IMR-90 (cell line): ENCODE measurements around the gene C6orf15. TPM values are rescaled to one million over a fixed set of nuclear protein-coding genes. Genes with fewer than 3 reads are reported as not detected.

Experiments
- ATAC-seq: fragments of 200-7000 bp; cut with Tn5 transposase; 2 replicates; pipeline ENCODE4 v1.9.1; 2020; ENCODE audit warnings: low read depth, mild to moderate bottlenecking, moderate library complexity
- BruUV-seq: library from RNA; stranded (reverse); fragments of 400-500 nt; replicated peaks from 2 replicates; lab custom pipeline; 2021; lab: Mats Ljungman, UMichigan
- CTCF ChIA-PET: fragments of 300-600 bp; formaldehyde crosslinking; extraction: SDS; loops from one replicate; lab custom pipeline; 2021; ENCODE audit warnings: antibody characterized with exemption; lab: Yijun Ruan, JAX
- POLR2A ChIA-PET: fragments of 300-600 bp; sonication (Branson Sonifier 250); formaldehyde crosslinking; loops from one replicate; lab custom pipeline; 2022; ENCODE audit warnings: antibody characterized with exemption; ENCODE audit not compliant: unreplicated experiment; lab: Charles Lee
- DNase-seq: peaks from one replicate; pipeline ENCODE4 v3.0.0; 2013
- H2AFZ ChIP-seq: replicated peaks from 2 replicates; pipeline ENCODE3; 2013; ENCODE audit warnings: low read length, mild to moderate bottlenecking; ENCODE audit not compliant: poor library complexity
- H2AK5ac ChIP-seq: 2 replicates; pipeline ENCODE4 v1.6.1; 2013; ENCODE audit warnings: low read depth, low read length, inconsistent platforms
- H2AK9ac ChIP-seq: replicated peaks from 2 replicates; pipeline ENCODE3; 2013; ENCODE audit warnings: mild to moderate bottlenecking, low read depth, low read length, moderate library complexity; ENCODE audit not compliant: poor library complexity
- H2BK120ac ChIP-seq: 2 replicates; pipeline ENCODE4 v1.6.1; 2013; ENCODE audit warnings: low read depth, low read length, inconsistent platforms
- H2BK15ac ChIP-seq: 3 replicates; pipeline ENCODE4 v1.6.1; 2013; ENCODE audit warnings: low read depth, low read length, inconsistent platforms
- H2BK20ac ChIP-seq: 2 replicates; pipeline ENCODE4 v1.6.1; 2013; ENCODE audit warnings: low read depth, mild to moderate bottlenecking, inconsistent platforms, low read length, moderate library complexity
- H2BK5ac ChIP-seq: 2 replicates; pipeline ENCODE4 v1.6.1; 2013; ENCODE audit warnings: mild to moderate bottlenecking, low read depth, low read length, inconsistent platforms; ENCODE audit not compliant: poor library complexity, severe bottlenecking
- H3K14ac ChIP-seq: replicated peaks from 2 replicates; pipeline ENCODE4 v1.6.1; 2013; ENCODE audit warnings: low read depth, low read length, inconsistent platforms
- H3K18ac ChIP-seq: 2 replicates; pipeline ENCODE4 v1.6.1; 2013; ENCODE audit warnings: low read depth, low read length, control low read depth
- H3K23ac ChIP-seq: 2 replicates; pipeline ENCODE4 v1.6.1; 2013; ENCODE audit warnings: low read depth, low read length, inconsistent platforms
- H3K27ac ChIP-seq: 2 replicates; pipeline ENCODE4 v1.5.1; 2013; ENCODE audit warnings: mild to moderate bottlenecking, control low read depth, low read length; ENCODE audit not compliant: insufficient read depth
- H3K27me3 ChIP-seq: 2 replicates; pipeline ENCODE4 v1.6.1; 2013; ENCODE audit warnings: low read length; ENCODE audit not compliant: control insufficient read depth, insufficient read depth
- H3K36me3 ChIP-seq: 2 replicates; pipeline ENCODE4 v1.6.1; 2013; ENCODE audit warnings: low read length, mixed read lengths; ENCODE audit not compliant: control insufficient read depth, insufficient read depth
- H3K4ac ChIP-seq: 2 replicates; pipeline ENCODE4 v1.6.1; 2013; ENCODE audit warnings: low read depth, low read length, inconsistent platforms
- H3K4me1 ChIP-seq: 2 replicates; pipeline ENCODE4 v1.6.1; 2013; ENCODE audit warnings: low read length, mixed read lengths; ENCODE audit not compliant: control insufficient read depth, insufficient read depth
- H3K4me2 ChIP-seq: 2 replicates; pipeline ENCODE4 v1.6.1; 2013; ENCODE audit warnings: low read depth, mild to moderate bottlenecking, control low read depth, low read length, moderate library complexity
- H3K4me3 ChIP-seq: 2 replicates; pipeline ENCODE4 v1.5.1; 2013; ENCODE audit warnings: low read depth, mild to moderate bottlenecking, control low read depth, low read length, moderate library complexity; ENCODE audit not compliant: insufficient read depth
- H3K56ac ChIP-seq: 2 replicates; pipeline ENCODE4 v1.6.1; 2013; ENCODE audit warnings: low read length, inconsistent platforms; ENCODE audit not compliant: insufficient read depth; ENCODE audit errors: extremely low read depth
- H3K79me1 ChIP-seq, 2 experiments: 2 replicates each; pipeline ENCODE4 v1.6.1; 2013; ENCODE audit warnings: low read length in 2 of 2, inconsistent platforms in 1 of 2, low read depth in 1 of 2
- H3K9ac ChIP-seq: 2 replicates; pipeline ENCODE4 v1.6.1; 2013; ENCODE audit warnings: low read depth, low read length, control low read depth
- H3K9me1 ChIP-seq: 2 replicates; pipeline ENCODE4 v1.6.1; 2013; ENCODE audit warnings: low read length, inconsistent platforms; ENCODE audit not compliant: insufficient read depth
- H3K9me3 ChIP-seq: 2 replicates; pipeline ENCODE4 v1.6.1; 2013; ENCODE audit warnings: low read length; ENCODE audit not compliant: control insufficient read depth, insufficient read depth
- H4K20me1 ChIP-seq: 2 replicates; pipeline ENCODE4 v1.6.1; 2013; ENCODE audit warnings: low read length, inconsistent platforms; ENCODE audit not compliant: insufficient read depth
- H4K5ac ChIP-seq: 2 replicates; pipeline ENCODE4 v1.6.1; 2013; ENCODE audit warnings: mild to moderate bottlenecking, low read depth, low read length, control low read depth
- H4K8ac ChIP-seq, 2 experiments: 2 replicates each; pipeline ENCODE4 v1.6.1; 2013; ENCODE audit warnings: low read depth in 2 of 2, low read length in 2 of 2, control low read depth in 1 of 2, inconsistent platforms in 1 of 2
- H4K91ac ChIP-seq: 2 replicates; pipeline ENCODE4 v1.6.1; 2013; ENCODE audit warnings: low read depth, low read length, inconsistent platforms; ENCODE audit not compliant: insufficient read depth
- BHLHE40 ChIP-seq: fragments of 150-350 bp; IDR thresholded peaks from 2 replicates; pipeline ENCODE4 v1.6.1; 2016; ENCODE audit warnings: mild to moderate bottlenecking, low read depth, low read length
- CEBPB ChIP-seq: IDR thresholded peaks from 2 replicates; pipeline ENCODE4 v1.6.1; 2012; ENCODE audit warnings: low read depth, low read length, improper control_type of control experiment
- CHD1 ChIP-seq: IDR thresholded peaks from 2 replicates; pipeline ENCODE4 v1.6.1; 2012; ENCODE audit warnings: low read depth, low read length, improper control_type of control experiment
- CTCF ChIP-seq: conservative IDR thresholded peaks from 2 replicates; pipeline ENCODE4 v1.5.1; 2012; ENCODE audit warnings: mild to moderate bottlenecking, low read depth, low read length, improper control_type of control experiment
- FOS ChIP-seq: fragments of 150-350 bp; IDR thresholded peaks from 2 replicates; pipeline ENCODE4 v1.6.1; 2016; ENCODE audit warnings: low read depth, low read length
- MAFK ChIP-seq: IDR thresholded peaks from 2 replicates; pipeline ENCODE4 v1.6.1; 2012; ENCODE audit warnings: low read depth, low read length, improper control_type of control experiment
- MAZ ChIP-seq: IDR thresholded peaks from 2 replicates; pipeline ENCODE4 v1.6.1; 2012; ENCODE audit warnings: low read depth, mild to moderate bottlenecking, low read length, improper control_type of control experiment, moderate library complexity, borderline replicate concordance
- MXI1 ChIP-seq: IDR thresholded peaks from 2 replicates; pipeline ENCODE4 v1.6.1; 2012; ENCODE audit warnings: low read depth, mild to moderate bottlenecking, low read length, moderate library complexity, borderline replicate concordance
- NFE2L2 ChIP-seq: fragments of 150-350 bp; IDR thresholded peaks from 2 replicates; pipeline ENCODE4 v1.6.1; 2016; ENCODE audit warnings: low read depth, mild to moderate bottlenecking, low read length
- POLR2A ChIP-seq: IDR thresholded peaks from 2 replicates; pipeline ENCODE4 v1.6.1; 2012; ENCODE audit warnings: mild to moderate bottlenecking, low read depth, low read length
- RAD21 ChIP-seq: IDR thresholded peaks from 2 replicates; pipeline ENCODE4 v1.6.1; 2012; ENCODE audit warnings: low read length, improper control_type of control experiment
- RCOR1 ChIP-seq: IDR thresholded peaks from 2 replicates; pipeline ENCODE4 v1.6.1; 2012; ENCODE audit warnings: mild to moderate bottlenecking, low read length, improper control_type of control experiment; ENCODE audit not compliant: insufficient replicate concordance
- RFX5 ChIP-seq: IDR thresholded peaks from 2 replicates; pipeline ENCODE4 v1.8.0; 2012; ENCODE audit warnings: low read depth, mild to moderate bottlenecking, low read length, moderate library complexity
- SMC3 ChIP-seq: fragments of 150-350 bp; IDR thresholded peaks from 2 replicates; pipeline ENCODE4 v1.6.1; 2016; ENCODE audit warnings: low read depth, mild to moderate bottlenecking, antibody characterized with exemption, low read length, moderate library complexity
- USF2 ChIP-seq: fragments of 150-350 bp; IDR thresholded peaks from 2 replicates; pipeline ENCODE4 v1.6.1; 2017; ENCODE audit warnings: mild to moderate bottlenecking, antibody characterized with exemption, low read length, low read depth
- WGBS, 2 experiments: methylation state at CpG; one replicate each; pipeline versions ENCODE4 v1.1.5 to v1.1.7; 2013; ENCODE audit warnings: missing lambda C conversion rate in 2 of 2; ENCODE audit not compliant: insufficient read length in 1 of 2; ENCODE audit errors: extremely low coverage in 2 of 2; 5-methylcytosine and 5-hydroxymethylcytosine counted together
- dilution Hi-C: fragments of 300-500 bp; cut with HindIII; formaldehyde crosslinking; loops from one replicate; pipeline ENCODE4 v1.14.3; 2018; ENCODE audit warnings: low sequenced_read_pairs; ENCODE audit not compliant: unreplicated experiment
- in situ Hi-C: fragments of 300-500 bp; cut with MboI; formaldehyde crosslinking; loops from 3 replicates; pipeline ENCODE4 v1.14.3; 2019; ENCODE audit warnings: low sequenced_read_pairs, inconsistent platforms, mixed read lengths
- intact Hi-C: fragments of 100-400 bp; cut with micrococcal nuclease; formaldehyde crosslinking; loops from 2 replicates; pipeline ENCODE4 v1.10.0; 2022
- polyA plus RNA-seq, 3 experiments: library from polyadenylated mRNA; depleted of rRNA; stranded (reverse); fragments of >200 nt; gene quantifications; 2 replicates each; pipeline ENCODE4 v1.2.3, GENCODE V29; 2012; ENCODE audit warnings: low replicate concordance in 1 of 3
- total RNA-seq: library from RNA; depleted of rRNA; stranded (reverse); fragments of >200 nt; gene quantifications from 2 replicates; pipeline ENCODE4 v1.2.3, GENCODE V29; 2012
- TF ChIP-seq, protein P1 (sequence below): fragments of 150-350 bp; IDR thresholded peaks from 2 replicates; pipeline ENCODE4 v1.6.1; 2016; ENCODE audit warnings: low read depth, mild to moderate bottlenecking, low read length, moderate library complexity, borderline replicate concordance

C6orf15 gene
- total and polyA plus RNA-seq, 2 of the 4 experiments (the other 2 are of a cell fraction): not detected

DNA sequence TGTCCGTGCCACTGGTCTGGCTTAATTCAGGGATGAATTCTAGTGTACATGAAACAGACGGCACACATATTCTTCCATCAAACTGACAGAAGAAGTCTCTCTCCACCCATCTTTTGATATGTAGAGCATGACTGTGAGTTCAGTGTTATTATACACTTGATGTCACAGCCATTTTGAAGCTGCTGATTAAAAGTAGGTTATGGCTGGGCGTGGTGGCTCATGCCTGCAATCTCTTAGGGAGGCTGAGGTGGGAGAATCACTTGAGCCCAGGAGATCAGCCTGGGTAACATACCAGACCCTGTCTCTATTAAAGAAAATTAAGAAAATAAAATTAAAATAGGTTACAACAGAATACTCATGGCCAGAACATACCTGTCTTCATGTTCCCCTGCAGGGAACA, 20.7 kb downstream of the C6orf15 start:
- H2BK5ac ChIP-seq: no peak overlapping the region
- H3K79me1 ChIP-seq: no peaks in the 10 kb centered on the region
- in situ Hi-C loops: loop anchor here (25.0 kb wide), 1 partner anchor 604 kb away; the partner anchor contains the start of gene HLA-E
- DNase-seq (no peak), ATAC-seq (no peak)
- H3K56ac ChIP-seq: no peak overlapping the region
- no peak overlapping the region for H3K4me2 ChIP-seq
- peaks cover 2% of the 10 kb centered on the region for H3K27me3 ChIP-seq
- H2AFZ ChIP-seq: no peak overlapping the region
- H3K23ac ChIP-seq: no peak overlapping the region
- H2BK15ac ChIP-seq: no peak overlapping the region
- H3K36me3 ChIP-seq: no peaks in the 10 kb centered on the region
- no peak overlapping the region for H3K14ac ChIP-seq
- no peak overlapping the region for H4K8ac ChIP-seq
- TF ChIP-seq CTCF: no peak
- TF ChIP-seq BHLHE40: no peak
- TF ChIP-seq MAFK: no peak
- TF ChIP-seq POLR2A: no peak
- TF ChIP-seq FOS: no peak
- no peak for TF ChIP-seq MAZ
- no peak for TF ChIP-seq USF2
- TF ChIP-seq MXI1: no peak
- no peak for TF ChIP-seq NFE2L2
- TF ChIP-seq CHD1: no peak
- TF ChIP-seq RCOR1: no peak
- no peak for TF ChIP-seq RFX5
- TF ChIP-seq RAD21: no peak
- TF ChIP-seq CEBPB: no peak
- TF ChIP-seq SMC3: no peak
- TF ChIP-seq, protein P1, sequence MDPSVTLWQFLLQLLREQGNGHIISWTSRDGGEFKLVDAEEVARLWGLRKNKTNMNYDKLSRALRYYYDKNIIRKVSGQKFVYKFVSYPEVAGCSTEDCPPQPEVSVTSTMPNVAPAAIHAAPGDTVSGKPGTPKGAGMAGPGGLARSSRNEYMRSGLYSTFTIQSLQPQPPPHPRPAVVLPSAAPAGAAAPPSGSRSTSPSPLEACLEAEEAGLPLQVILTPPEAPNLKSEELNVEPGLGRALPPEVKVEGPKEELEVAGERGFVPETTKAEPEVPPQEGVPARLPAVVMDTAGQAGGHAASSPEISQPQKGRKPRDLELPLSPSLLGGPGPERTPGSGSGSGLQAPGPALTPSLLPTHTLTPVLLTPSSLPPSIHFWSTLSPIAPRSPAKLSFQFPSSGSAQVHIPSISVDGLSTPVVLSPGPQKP: no peak
- intact Hi-C loops: no loop called here
- BruUV-seq: no TSS peak
- H3K9me3 ChIP-seq: no peaks in the 10 kb centered on the region
- dilution Hi-C loops: no loop called here
- H3K9me1 ChIP-seq: no peaks in the 10 kb centered on the region
- 60% methylated on average over 2 of the region's 3 CpGs; no CpG with 5 or more reads in 1 of the 2 experiments for WGBS, 2 experiments
- H4K20me1 ChIP-seq: 0 out of 2 replicates have a peak, but pooled peaks cover 3% of the 10 kb centered on the region
- no peak overlapping the region for H3K4ac ChIP-seq
- H3K4me3 ChIP-seq: no peak overlapping the region
- H4K91ac ChIP-seq: no peak overlapping the region
- no peak overlapping the region for H2BK120ac ChIP-seq
- no peak overlapping the region for H3K9ac ChIP-seq
- H3K18ac ChIP-seq: no peak overlapping the region
- H2BK20ac ChIP-seq: no peak overlapping the region
- H4K5ac ChIP-seq: no peak overlapping the region
- H2AK9ac ChIP-seq: no peak overlapping the region
- peaks cover 3% of the 10 kb centered on the region for H3K4me1 ChIP-seq
- CTCF ChIA-PET: interaction anchor here (0.6 kb wide), 1 partner anchor 12 kb away, joined by 3 read pairs; no protein-coding TSS in a partner anchor
- H3K27ac ChIP-seq: no peak overlapping the region
- no peak overlapping the region for H2AK5ac ChIP-seq
- POLR2A ChIA-PET: no interaction called here
